ENCODE measurements around the gene TMEM126A.

Gene TMEM126A

DNA sequence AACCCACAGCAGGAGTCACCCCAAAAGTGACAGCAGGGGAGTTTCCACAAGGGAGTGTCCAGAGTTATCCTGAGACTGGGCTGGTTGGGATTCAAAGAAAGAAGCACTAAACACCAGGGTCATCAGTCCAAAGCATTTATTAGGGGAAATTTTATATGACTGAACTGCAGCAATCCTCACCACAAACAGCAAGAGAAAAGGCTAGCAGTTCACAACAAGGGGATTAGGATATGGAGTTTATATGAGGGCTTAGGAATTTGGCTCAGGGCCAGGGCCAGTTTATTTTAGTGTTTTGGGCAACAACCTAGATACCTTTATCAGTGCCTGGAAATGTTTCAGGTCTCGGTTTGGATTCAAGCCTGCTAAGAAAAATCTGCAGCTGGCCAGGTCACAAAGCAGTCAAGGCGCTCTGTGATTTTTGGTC lies 4.6 kb upstream of the TMEM126A start:
- no peaks in the 10 kb centered on the region for H3K36me3 ChIP-seq (ENCODE audit: control insufficient read depth in 2 of 2, insufficient read depth in 1 of 2, low read length in 2 of 2)
- no peak overlapping the region for H3K27ac ChIP-seq (ENCODE audit: extremely low read depth, low read depth, low read length)
- no peak for TF ChIP-seq HIC1 (tag by site-specific recombination; IDR thresholded peaks at IDR 0.05)
- TF ChIP-seq, protein P1, sequence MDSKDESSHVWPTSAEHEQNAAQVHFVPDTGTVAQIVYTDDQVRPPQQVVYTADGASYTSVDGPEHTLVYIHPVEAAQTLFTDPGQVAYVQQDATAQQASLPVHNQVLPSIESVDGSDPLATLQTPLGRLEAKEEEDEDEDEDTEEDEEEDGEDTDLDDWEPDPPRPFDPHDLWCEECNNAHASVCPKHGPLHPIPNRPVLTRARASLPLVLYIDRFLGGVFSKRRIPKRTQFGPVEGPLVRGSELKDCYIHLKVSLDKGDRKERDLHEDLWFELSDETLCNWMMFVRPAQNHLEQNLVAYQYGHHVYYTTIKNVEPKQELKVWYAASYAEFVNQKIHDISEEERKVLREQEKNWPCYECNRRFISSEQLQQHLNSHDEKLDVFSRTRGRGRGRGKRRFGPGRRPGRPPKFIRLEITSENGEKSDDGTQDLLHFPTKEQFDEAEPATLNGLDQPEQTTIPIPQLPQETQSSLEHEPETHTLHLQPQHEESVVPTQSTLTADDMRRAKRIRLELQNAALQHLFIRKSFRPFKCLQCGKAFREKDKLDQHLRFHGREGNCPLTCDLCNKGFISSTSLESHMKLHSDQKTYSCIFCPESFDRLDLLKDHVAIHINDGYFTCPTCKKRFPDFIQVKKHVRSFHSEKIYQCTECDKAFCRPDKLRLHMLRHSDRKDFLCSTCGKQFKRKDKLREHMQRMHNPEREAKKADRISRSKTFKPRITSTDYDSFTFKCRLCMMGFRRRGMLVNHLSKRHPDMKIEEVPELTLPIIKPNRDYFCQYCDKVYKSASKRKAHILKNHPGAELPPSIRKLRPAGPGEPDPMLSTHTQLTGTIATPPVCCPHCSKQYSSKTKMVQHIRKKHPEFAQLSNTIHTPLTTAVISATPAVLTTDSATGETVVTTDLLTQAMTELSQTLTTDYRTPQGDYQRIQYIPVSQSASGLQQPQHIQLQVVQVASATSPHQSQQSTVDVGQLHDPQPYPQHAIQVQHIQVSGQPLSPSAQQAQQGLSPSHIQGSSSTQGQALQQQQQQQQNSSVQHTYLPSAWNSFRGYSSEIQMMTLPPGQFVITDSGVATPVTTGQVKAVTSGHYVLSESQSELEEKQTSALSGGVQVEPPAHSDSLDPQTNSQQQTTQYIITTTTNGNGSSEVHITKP (tag by site-specific recombination; IDR thresholded peaks at IDR 0.05): peak; percentile 58
- TF ChIP-seq ZBTB20 (tag by site-specific recombination; IDR thresholded peaks at IDR 0.05): no peak
- TF ChIP-seq, protein P2, sequence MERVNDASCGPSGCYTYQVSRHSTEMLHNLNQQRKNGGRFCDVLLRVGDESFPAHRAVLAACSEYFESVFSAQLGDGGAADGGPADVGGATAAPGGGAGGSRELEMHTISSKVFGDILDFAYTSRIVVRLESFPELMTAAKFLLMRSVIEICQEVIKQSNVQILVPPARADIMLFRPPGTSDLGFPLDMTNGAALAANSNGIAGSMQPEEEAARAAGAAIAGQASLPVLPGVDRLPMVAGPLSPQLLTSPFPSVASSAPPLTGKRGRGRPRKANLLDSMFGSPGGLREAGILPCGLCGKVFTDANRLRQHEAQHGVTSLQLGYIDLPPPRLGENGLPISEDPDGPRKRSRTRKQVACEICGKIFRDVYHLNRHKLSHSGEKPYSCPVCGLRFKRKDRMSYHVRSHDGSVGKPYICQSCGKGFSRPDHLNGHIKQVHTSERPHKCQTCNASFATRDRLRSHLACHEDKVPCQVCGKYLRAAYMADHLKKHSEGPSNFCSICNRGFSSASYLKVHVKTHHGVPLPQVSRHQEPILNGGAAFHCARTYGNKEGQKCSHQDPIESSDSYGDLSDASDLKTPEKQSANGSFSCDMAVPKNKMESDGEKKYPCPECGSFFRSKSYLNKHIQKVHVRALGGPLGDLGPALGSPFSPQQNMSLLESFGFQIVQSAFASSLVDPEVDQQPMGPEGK (tag by site-specific recombination; IDR thresholded peaks at IDR 0.05): no peak
- TF ChIP-seq ZNF610 (tag by site-specific recombination; IDR thresholded peaks at IDR 0.05; ENCODE audit: borderline replicate concordance): no peak
- no peak for TF ChIP-seq ZNF202 (tag by site-specific recombination; IDR thresholded peaks at IDR 0.05; ENCODE audit: borderline replicate concordance)
- TF ChIP-seq ZNF660 (tag by site-specific recombination; IDR thresholded peaks at IDR 0.05): peak; percentile 47; the same call in 1 of the 2 replicates
- TF ChIP-seq ZNF19 (tag by site-specific recombination; IDR thresholded peaks at IDR 0.05; ENCODE audit: low read depth): no peak
- no peak for TF ChIP-seq ZNF302 (tag by site-specific recombination; IDR thresholded peaks at IDR 0.05; ENCODE audit: low read depth)
- no peak for TF ChIP-seq ZNF146 (tag by site-specific recombination; IDR thresholded peaks at IDR 0.05)
- no peak for TF ChIP-seq ZNF211 (tag by site-specific recombination; IDR thresholded peaks at IDR 0.05; ENCODE audit: low read depth)
- TF ChIP-seq, protein P3, sequence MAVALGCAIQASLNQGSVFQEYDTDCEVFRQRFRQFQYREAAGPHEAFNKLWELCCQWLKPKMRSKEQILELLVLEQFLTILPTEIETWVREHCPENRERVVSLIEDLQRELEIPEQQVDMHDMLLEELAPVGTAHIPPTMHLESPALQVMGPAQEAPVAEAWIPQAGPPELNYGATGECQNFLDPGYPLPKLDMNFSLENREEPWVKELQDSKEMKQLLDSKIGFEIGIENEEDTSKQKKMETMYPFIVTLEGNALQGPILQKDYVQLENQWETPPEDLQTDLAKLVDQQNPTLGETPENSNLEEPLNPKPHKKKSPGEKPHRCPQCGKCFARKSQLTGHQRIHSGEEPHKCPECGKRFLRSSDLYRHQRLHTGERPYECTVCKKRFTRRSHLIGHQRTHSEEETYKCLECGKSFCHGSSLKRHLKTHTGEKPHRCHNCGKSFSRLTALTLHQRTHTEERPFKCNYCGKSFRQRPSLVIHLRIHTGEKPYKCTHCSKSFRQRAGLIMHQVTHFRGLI (tag by site-specific recombination; IDR thresholded peaks at IDR 0.05): no peak
- no peak for TF ChIP-seq MEIS1 (CRISPR knock-in tag; IDR thresholded peaks at IDR 0.05; ENCODE audit: borderline replicate concordance)
- no peak for TF ChIP-seq ZNF426 (tag by site-specific recombination; IDR thresholded peaks at IDR 0.05)
- TF ChIP-seq ZNF777 (tag by site-specific recombination; IDR thresholded peaks at IDR 0.05; ENCODE audit: borderline replicate concordance): no peak
- no peak for TF ChIP-seq KLF7 (tag by site-specific recombination; IDR thresholded peaks at IDR 0.05; ENCODE audit: borderline replicate concordance)
- TF ChIP-seq, protein P4, sequence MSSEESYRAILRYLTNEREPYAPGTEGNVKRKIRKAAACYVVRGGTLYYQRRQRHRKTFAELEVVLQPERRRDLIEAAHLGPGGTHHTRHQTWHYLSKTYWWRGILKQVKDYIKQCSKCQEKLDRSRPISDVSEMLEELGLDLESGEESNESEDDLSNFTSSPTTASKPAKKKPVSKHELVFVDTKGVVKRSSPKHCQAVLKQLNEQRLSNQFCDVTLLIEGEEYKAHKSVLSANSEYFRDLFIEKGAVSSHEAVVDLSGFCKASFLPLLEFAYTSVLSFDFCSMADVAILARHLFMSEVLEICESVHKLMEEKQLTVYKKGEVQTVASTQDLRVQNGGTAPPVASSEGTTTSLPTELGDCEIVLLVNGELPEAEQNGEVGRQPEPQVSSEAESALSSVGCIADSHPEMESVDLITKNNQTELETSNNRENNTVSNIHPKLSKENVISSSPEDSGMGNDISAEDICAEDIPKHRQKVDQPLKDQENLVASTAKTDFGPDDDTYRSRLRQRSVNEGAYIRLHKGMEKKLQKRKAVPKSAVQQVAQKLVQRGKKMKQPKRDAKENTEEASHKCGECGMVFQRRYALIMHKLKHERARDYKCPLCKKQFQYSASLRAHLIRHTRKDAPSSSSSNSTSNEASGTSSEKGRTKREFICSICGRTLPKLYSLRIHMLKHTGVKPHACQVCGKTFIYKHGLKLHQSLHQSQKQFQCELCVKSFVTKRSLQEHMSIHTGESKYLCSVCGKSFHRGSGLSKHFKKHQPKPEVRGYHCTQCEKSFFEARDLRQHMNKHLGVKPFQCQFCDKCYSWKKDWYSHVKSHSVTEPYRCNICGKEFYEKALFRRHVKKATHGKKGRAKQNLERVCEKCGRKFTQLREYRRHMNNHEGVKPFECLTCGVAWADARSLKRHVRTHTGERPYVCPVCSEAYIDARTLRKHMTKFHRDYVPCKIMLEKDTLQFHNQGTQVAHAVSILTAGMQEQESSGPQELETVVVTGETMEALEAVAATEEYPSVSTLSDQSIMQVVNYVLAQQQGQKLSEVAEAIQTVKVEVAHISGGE (tag by site-specific recombination; conservative IDR thresholded peaks at IDR 0.05; ENCODE audit: low read depth): no peak
- TF ChIP-seq SP7 (tag by site-specific recombination; IDR thresholded peaks at IDR 0.05): peak; percentile 68
- no peak for TF ChIP-seq ZSCAN4 (tag by site-specific recombination; IDR thresholded peaks at IDR 0.05)
- TF ChIP-seq, protein P5, sequence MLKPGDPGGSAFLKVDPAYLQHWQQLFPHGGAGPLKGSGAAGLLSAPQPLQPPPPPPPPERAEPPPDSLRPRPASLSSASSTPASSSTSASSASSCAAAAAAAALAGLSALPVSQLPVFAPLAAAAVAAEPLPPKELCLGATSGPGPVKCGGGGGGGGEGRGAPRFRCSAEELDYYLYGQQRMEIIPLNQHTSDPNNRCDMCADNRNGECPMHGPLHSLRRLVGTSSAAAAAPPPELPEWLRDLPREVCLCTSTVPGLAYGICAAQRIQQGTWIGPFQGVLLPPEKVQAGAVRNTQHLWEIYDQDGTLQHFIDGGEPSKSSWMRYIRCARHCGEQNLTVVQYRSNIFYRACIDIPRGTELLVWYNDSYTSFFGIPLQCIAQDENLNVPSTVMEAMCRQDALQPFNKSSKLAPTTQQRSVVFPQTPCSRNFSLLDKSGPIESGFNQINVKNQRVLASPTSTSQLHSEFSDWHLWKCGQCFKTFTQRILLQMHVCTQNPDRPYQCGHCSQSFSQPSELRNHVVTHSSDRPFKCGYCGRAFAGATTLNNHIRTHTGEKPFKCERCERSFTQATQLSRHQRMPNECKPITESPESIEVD (tag by site-specific recombination; IDR thresholded peaks at IDR 0.05): peak; percentile 43
- no peak for TF ChIP-seq ZNF530 (tag by site-specific recombination; IDR thresholded peaks at IDR 0.05; ENCODE audit: low read depth)

More for the DNA sequence above, 4.6 kb upstream of the TMEM126A start:
- H3K4me1 ChIP-seq (ENCODE audit: control insufficient read depth, insufficient read depth, low read length): no peaks in the 10 kb centered on the region
- H3K9me3 ChIP-seq (ENCODE audit: control insufficient read depth, insufficient read depth, low read depth, low read length): no peaks in the 10 kb centered on the region
- ChIA-PET POLR2A (no interaction called here), CTCF (no interaction called here)
- no peak overlapping the region for H3K4me3 ChIP-seq (ENCODE audit: low read depth, low read length)
